Osteocyte (in vitro differentiated cells): ENCODE measurements around the gene RHPN2. TPM values are rescaled to one million over a fixed set of nuclear protein-coding genes. Genes with fewer than 3 reads are reported as not detected.

Experiments
- DNase-seq: peaks from one replicate; pipeline ENCODE4 v3.0.0; 2021; ENCODE audit warnings: mixed read lengths; ENCODE audit not compliant: unreplicated experiment; ENCODE audit errors: extremely low spot score
- H3K27ac Mint-ChIP-seq: one replicate; pipeline ENCODE4 v1.8.0; 2021; ENCODE audit warnings: mild to moderate bottlenecking, mixed read lengths; ENCODE audit not compliant: unreplicated experiment
- H3K27me3 Mint-ChIP-seq: one replicate; pipeline ENCODE4 v1.8.0; 2021; ENCODE audit warnings: mixed read lengths; ENCODE audit not compliant: unreplicated experiment
- H3K36me3 Mint-ChIP-seq: one replicate; pipeline ENCODE4 v1.8.0; 2021; ENCODE audit warnings: mixed read lengths; ENCODE audit not compliant: unreplicated experiment
- H3K4me1 Mint-ChIP-seq: one replicate; pipeline ENCODE4 v1.8.0; 2021; ENCODE audit warnings: mixed read lengths; ENCODE audit not compliant: unreplicated experiment
- H3K4me3 Mint-ChIP-seq: one replicate; pipeline ENCODE4 v1.8.0; 2021; ENCODE audit warnings: mild to moderate bottlenecking, moderate library complexity, mixed read lengths; ENCODE audit not compliant: unreplicated experiment
- H3K9me3 Mint-ChIP-seq: one replicate; pipeline ENCODE4 v1.8.0; 2021; ENCODE audit warnings: mixed read lengths; ENCODE audit not compliant: unreplicated experiment
- total RNA-seq: library from RNA; stranded (reverse); gene quantifications from 2 replicates; pipeline ENCODE4 v1.2.1, GENCODE V29; 2021
- TF ChIP-seq, protein P1 (sequence below): fragments of 200-600 bp; sonication (generic); IDR thresholded peaks from 2 replicates; pipeline ENCODE4 v1.5.0; 2021; ENCODE audit warnings: antibody characterized with exemption, mild to moderate bottlenecking, moderate library complexity

RHPN2 gene
- total RNA-seq, 1 donor from 2014 or later, result 4.0 TPM

DNA sequence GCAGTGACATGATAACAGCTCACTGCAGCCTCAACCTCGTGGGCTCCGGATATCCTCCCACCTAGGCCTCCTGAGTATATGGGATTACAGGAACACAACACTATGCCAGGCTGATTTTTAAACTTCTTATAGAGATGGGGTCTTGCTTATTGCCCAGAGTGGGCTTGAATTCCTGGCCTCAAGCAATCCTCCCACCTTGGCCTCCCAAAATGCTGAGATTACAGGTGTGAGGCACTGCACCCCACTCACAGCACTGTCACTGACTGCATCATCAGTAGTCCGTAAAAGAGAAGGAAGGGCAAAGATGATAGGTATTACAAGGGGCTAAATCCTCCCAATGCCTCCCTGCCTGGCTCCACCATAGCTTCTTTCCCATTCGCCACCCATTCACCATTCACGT, 4.1 kb downstream of the RHPN2 start:
- Mint-ChIP-seq H3K4me1 (peaks cover 10% of the 10 kb centered on the region), H3K9me3 (no peaks in the 10 kb centered on the region), H3K27me3 (no peaks in the 10 kb centered on the region), H3K27ac (no peak overlapping the region), H3K36me3 (no peaks in the 10 kb centered on the region), H3K4me3 (no peak overlapping the region)
- no peak for DNase-seq
- TF ChIP-seq, protein P1, sequence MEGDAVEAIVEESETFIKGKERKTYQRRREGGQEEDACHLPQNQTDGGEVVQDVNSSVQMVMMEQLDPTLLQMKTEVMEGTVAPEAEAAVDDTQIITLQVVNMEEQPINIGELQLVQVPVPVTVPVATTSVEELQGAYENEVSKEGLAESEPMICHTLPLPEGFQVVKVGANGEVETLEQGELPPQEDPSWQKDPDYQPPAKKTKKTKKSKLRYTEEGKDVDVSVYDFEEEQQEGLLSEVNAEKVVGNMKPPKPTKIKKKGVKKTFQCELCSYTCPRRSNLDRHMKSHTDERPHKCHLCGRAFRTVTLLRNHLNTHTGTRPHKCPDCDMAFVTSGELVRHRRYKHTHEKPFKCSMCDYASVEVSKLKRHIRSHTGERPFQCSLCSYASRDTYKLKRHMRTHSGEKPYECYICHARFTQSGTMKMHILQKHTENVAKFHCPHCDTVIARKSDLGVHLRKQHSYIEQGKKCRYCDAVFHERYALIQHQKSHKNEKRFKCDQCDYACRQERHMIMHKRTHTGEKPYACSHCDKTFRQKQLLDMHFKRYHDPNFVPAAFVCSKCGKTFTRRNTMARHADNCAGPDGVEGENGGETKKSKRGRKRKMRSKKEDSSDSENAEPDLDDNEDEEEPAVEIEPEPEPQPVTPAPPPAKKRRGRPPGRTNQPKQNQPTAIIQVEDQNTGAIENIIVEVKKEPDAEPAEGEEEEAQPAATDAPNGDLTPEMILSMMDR, result no peak

DNA sequence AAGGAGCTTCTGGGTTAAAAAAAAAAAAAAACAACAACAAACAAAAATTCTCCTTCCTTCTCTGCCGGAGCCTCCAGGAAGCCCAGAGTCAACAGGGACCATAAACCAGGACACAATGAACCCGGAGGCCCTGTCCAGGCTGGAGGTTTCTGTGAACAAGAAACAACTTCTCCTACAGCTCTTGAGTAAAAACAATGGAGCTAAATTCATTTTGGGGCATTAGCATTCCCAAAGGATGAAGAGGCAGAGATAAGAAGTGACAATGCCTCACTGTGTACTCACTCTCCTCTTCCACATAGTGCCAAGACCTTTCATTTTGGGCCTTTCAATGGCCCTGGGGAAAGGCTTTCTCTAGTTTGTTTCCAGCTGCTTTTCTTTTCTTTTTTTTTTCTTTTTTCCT, 9.0 kb downstream of the RHPN2 start:
- Mint-ChIP-seq H3K4me3 (no peak overlapping the region), H3K27ac (no peak overlapping the region), H3K27me3 (no peaks in the 10 kb centered on the region), H3K4me1 (peaks cover 3% of the 10 kb centered on the region), H3K36me3 (no peaks in the 10 kb centered on the region), H3K9me3 (no peaks in the 10 kb centered on the region)
- TF ChIP-seq, protein P1, result no peak
- DNase-seq, result no peak

DNA sequence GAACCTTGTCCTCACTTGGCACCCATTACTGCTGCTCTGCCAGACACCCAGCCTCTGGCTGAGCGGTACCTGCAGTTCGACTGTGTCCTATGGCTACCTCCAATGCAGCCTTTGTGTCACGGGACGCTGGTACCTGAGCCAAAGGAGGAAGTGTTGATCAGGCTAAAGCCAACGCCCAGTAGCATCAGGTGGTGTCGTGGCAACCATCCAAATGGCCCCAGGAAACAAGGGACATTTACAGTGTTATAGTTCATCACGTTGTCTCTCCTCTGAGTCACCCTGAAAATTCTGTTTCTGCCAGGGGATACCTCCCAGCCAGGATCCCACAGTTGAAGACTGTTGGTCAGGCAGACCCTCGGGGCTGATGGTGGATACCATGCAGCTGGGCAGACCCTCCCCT, 10.1 kb downstream of the RHPN2 start:
- DNase-seq, result no peak
- Mint-ChIP-seq H3K4me1 (peaks cover 3% of the 10 kb centered on the region), H3K27ac (no peak overlapping the region), H3K9me3 (no peaks in the 10 kb centered on the region), H3K4me3 (no peak overlapping the region), H3K27me3 (no peaks in the 10 kb centered on the region), H3K36me3 (no peaks in the 10 kb centered on the region)
- TF ChIP-seq, protein P1, result no peak

DNA sequence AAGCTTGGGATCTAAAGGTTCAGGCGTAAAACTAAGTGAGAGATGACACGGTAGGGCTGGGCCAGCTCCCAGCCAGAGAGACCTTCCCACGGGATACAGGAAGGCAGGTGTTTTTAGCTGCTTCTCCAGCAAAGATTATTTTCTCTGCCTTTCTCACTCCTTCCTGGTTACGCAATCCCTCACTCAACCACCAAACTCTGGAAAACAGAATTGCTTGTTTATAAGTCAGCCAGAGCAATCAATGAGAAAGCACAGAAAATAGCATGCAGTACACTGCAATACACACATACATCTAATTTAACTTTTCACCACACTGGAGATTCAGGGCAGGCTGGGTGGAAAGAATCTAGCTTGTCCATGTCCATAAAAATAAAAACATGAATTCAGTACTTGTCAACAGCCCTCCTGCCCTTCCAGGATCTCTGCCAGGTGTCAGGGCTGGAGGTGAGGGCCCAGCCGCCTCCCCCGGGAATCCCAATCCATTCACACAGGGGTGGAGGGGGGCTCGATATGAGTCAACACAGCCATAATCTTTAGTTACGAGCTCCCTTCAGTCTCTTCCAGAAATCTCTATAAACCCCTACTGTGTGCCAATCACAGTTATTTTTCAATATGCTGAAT, 12.2 kb downstream of the RHPN2 start:
- TF ChIP-seq, protein P1, result no peak
- Mint-ChIP-seq H3K36me3 (no peaks in the 10 kb centered on the region), H3K27me3 (no peaks in the 10 kb centered on the region), H3K4me1 (peaks cover 3% of the 10 kb centered on the region), H3K9me3 (no peaks in the 10 kb centered on the region), H3K27ac (no peak overlapping the region), H3K4me3 (no peak overlapping the region)
- DNase-seq, result no peak

DNA sequence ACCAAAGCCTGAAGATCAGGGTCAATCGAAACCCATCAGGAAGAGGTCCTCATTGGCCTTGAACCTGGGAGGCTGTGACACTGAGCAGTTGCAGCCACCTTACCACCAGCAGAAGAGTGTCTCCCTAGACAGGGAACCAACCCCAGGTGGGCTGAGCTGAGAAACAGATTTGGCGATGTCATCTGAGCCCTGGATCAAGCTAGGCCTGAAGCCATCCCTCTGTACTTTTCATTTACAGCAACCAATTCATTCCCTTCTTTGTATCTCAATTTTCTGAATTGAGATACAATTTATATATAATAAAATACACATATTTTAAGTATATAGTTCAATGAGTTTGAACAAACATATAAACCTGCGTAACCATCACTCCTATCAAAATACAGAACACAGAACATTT, 14.6 kb downstream of the RHPN2 start:
- Mint-ChIP-seq H3K4me1 (peaks cover 3% of the 10 kb centered on the region), H3K27ac (no peak overlapping the region), H3K9me3 (no peaks in the 10 kb centered on the region), H3K4me3 (no peak overlapping the region), H3K27me3 (no peaks in the 10 kb centered on the region), H3K36me3 (no peaks in the 10 kb centered on the region)
- TF ChIP-seq, protein P1, result no peak
- no peak for DNase-seq
